Cardiac muscle cell (in vitro differentiated cells and primary cell): ENCODE measurements around the gene ANKRA2. TPM values are rescaled to one million over a fixed set of nuclear protein-coding genes. Genes with fewer than 3 reads are reported as not detected.
"Not testable (repeated sequence)": the region's sequence is repeated elsewhere in the genome, so short reads cannot be mapped to it uniquely, and the experiment has no call there.

Experiments used
- DNase-seq, 2 donors: peaks; one replicate each; pipeline versions ENCODE4 v3.0.0 to v3.0.0-alpha.2; 2010 to 2017; ENCODE audit warnings: low read depth in 1 of 2, low spot score in 1 of 2
- H3K27ac ChIP-seq: fragments of 200-600 bp; sonication (generic); 2 replicates; pipeline ENCODE4 v1.5.1; 2016
- H3K27me3 ChIP-seq: fragments of 200-600 bp; sonication (generic); 2 replicates; pipeline ENCODE4 v1.6.0; 2016; ENCODE audit warnings: control low read depth
- H3K36me3 ChIP-seq: fragments of 200-600 bp; sonication (generic); 2 replicates; pipeline ENCODE4 v1.5.1; 2016; ENCODE audit warnings: control low read depth
- H3K4me1 ChIP-seq: fragments of 200-600 bp; sonication (generic); 2 replicates; pipeline ENCODE4 v1.8.1; 2017; ENCODE audit warnings: low read depth, mild to moderate bottlenecking, mixed run types
- H3K4me3 ChIP-seq: fragments of 200-600 bp; sonication (generic); 2 replicates; pipeline ENCODE4 v1.5.1; 2016; ENCODE audit warnings: mild to moderate bottlenecking
- H3K9me3 ChIP-seq: fragments of 200-600 bp; sonication (generic); 2 replicates; pipeline ENCODE4 v1.5.1; 2017; ENCODE audit warnings: low read depth, mild to moderate bottlenecking, control low read depth
- CTCF ChIP-seq: IDR thresholded peaks from 2 replicates; pipeline ENCODE4 v1.5.1; 2012; ENCODE audit warnings: low read depth, mild to moderate bottlenecking, low read length
- polyA plus RNA-seq: library from polyadenylated mRNA; unstranded; fragments of >200 nt; fragmentation: Nextera tagmentation; extraction: Ambion mirVana; gene quantifications from 2 replicates; pipeline ENCODE4 v1.2.1, GENCODE V29; 2016
- total RNA-seq: library from RNA; depleted of rRNA; stranded (reverse); fragments of >200 nt; gene quantifications from 2 replicates; pipeline ENCODE4 v1.2.3, GENCODE V29; 2016

Gene ANKRA2
- total and polyA plus RNA-seq, 2 experiments from 2014 or later: 32.0 to 39.5 TPM

GRCh38 chr5:73514418-73514817, 51.0 kb downstream of the ANKRA2 start:
- H3K9me3 ChIP-seq: no peaks in the 10 kb centered on the region
- H3K4me1 ChIP-seq: no peaks in the 10 kb centered on the region
- TF ChIP-seq CTCF: no peak
- H3K27me3 ChIP-seq: no peaks in the 10 kb centered on the region
- no peak overlapping the region for H3K27ac ChIP-seq
- no peak overlapping the region for H3K4me3 ChIP-seq
- no peaks in the 10 kb centered on the region for H3K36me3 ChIP-seq
- no peak for DNase-seq

GRCh38 chr5:73513996-73514395, 51.4 kb downstream of the ANKRA2 start:
- H3K27me3 ChIP-seq: no peaks in the 10 kb centered on the region
- H3K9me3 ChIP-seq: no peaks in the 10 kb centered on the region
- no peak overlapping the region for H3K27ac ChIP-seq
- DNase-seq: no peak
- H3K36me3 ChIP-seq: no peaks in the 10 kb centered on the region
- H3K4me3 ChIP-seq: no peak overlapping the region
- no peak for TF ChIP-seq CTCF
- H3K4me1 ChIP-seq: no peaks in the 10 kb centered on the region

GRCh38 chr5:73508521-73508920, 56.9 kb downstream of the ANKRA2 start:
- not testable (repeated sequence) for DNase-seq, H3K27ac ChIP-seq, H3K4me3 ChIP-seq, H3K4me1 ChIP-seq, H3K27me3 ChIP-seq, H3K9me3 ChIP-seq
- H3K36me3 ChIP-seq: peaks cover 21% of the 10 kb centered on the region

- H3K4me1 ChIP-seq: no peaks in the 10 kb centered on the region
- no peaks in the 10 kb centered on the region for H3K9me3 ChIP-seq
- DNase-seq: peak in 1 of 2 donors; percentile 61
- H3K4me3 ChIP-seq: no peak overlapping the region
- peak overlapping the region; percentile 10 for H3K27ac ChIP-seq
- TF ChIP-seq CTCF: no peak
- no peaks in the 10 kb centered on the region for H3K27me3 ChIP-seq
- peaks cover 32% of the 10 kb centered on the region for H3K36me3 ChIP-seq
Observed at GRCh38 chr5:73507062-73507461, 58.4 kb downstream of the ANKRA2 start.

- H3K36me3 ChIP-seq: peaks cover 32% of the 10 kb centered on the region
Observed at GRCh38 chr5:73506459-73506955, 58.9 kb downstream of the ANKRA2 start.

More at GRCh38 chr5:73506459-73506955, 58.9 kb downstream of the ANKRA2 start:
- H3K27ac ChIP-seq: peak overlapping the region; percentile 10
- no peaks in the 10 kb centered on the region for H3K27me3 ChIP-seq
- no peak overlapping the region for H3K4me3 ChIP-seq
- no peak for TF ChIP-seq CTCF
- DNase-seq: no peak
- no peaks in the 10 kb centered on the region for H3K4me1 ChIP-seq
- no peaks in the 10 kb centered on the region for H3K9me3 ChIP-seq

Other genes starting within 250 kb of the ANKRA2 start
- gene FOXD1, start 116.9 kb downstream of the ANKRA2 start, total RNA-seq: 0.11 TPM in 1 of 2 replicates, not detected in the other
- 0.28 TPM in 1 of 2 replicates, not detected in the other for gene FOXD1, start 116.9 kb downstream of the ANKRA2 start, polyA plus RNA-seq
- 407 and 433 TPM in 2 replicates for gene BTF3, start 67.2 kb downstream of the ANKRA2 start, total RNA-seq
- 375 and 458 TPM in 2 replicates for gene BTF3, start 67.2 kb downstream of the ANKRA2 start, polyA plus RNA-seq
- 11.8 and 14.8 TPM in 2 replicates for gene UTP15, start 104 bp upstream of the ANKRA2 start, total RNA-seq
- gene UTP15, start 104 bp upstream of the ANKRA2 start, polyA plus RNA-seq: 8.1 and 15.8 TPM in 2 replicates
- gene ARHGEF28, start 60.6 kb upstream of the ANKRA2 start, total RNA-seq: 0.11 and 0.30 TPM in 2 replicates
- gene ARHGEF28, start 60.6 kb upstream of the ANKRA2 start, polyA plus RNA-seq: not detected in 2 replicates